Right forelimb (tissue), 1 donor: ENCODE data around the gene NEMP1.
"Not testable (repeated sequence)": the region's sequence is repeated elsewhere in the genome, so short reads cannot be mapped to it uniquely, and the experiment has no call there.

ENCODE experiments used
- DNase-seq: peaks from one replicate; pipeline ENCODE4 v3.0.0-alpha.2; 2018

NEMP1 gene, protein sequence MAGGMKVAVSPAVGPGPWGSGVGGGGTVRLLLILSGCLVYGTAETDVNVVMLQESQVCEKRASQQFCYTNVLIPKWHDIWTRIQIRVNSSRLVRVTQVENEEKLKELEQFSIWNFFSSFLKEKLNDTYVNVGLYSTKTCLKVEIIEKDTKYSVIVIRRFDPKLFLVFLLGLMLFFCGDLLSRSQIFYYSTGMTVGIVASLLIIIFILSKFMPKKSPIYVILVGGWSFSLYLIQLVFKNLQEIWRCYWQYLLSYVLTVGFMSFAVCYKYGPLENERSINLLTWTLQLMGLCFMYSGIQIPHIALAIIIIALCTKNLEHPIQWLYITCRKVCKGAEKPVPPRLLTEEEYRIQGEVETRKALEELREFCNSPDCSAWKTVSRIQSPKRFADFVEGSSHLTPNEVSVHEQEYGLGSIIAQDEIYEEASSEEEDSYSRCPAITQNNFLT

GRCh38 chr12:57078519-57079404 lies at the start of gene NEMP1:
Gene NEMP1 (minus strand): TSS chr12:57078791. CDS start chr12:57078745, 46 bp downstream.
- DNase-seq, result peak; percentile 94

DNA sequence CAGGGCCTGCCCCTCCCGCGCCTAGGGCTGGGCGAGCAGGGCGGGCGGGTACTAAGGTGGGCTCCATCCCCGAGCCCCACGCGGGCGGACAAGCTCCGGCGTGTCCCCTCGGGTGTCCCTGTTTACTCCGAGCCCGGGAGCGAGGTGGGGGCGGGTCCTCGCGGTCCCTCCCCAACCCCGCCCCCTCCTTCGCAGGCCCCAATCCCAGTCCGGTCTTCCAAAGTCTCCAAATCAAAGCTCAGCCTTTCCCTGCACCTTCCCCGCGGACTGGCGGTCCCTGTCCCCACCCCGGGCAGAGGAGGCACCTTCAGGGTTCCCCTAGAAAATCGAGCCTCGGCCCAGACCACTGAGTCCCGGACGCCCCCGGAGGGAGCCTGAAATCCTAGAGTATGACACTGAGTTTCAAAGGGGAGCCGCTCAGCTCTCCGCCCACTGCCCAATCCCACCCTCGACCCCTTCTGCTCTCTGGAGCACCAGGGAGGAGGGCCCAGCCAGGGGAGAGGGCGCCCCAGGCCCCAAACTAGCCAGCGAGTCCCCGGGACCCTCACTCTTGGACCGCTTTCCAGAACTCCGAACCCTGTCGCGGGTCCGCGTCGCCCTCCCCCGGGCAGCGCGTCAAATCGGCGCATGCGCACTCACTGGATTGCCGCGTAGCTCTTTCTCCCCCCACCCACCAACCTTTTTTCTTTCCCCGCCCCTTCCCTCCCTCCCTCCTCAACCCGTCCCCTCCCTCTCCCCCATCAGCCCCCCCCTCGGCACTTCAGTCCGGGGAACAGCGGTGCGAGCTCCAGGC lies 49.3 kb upstream of the NEMP1 start, which contains the start of gene LRP1:
LRP1 (plus strand) TSS at position 758 of the 793 bp plus-strand sequence. CDS start 482 bp downstream, outside the sequence.
- peak; percentile 94 for DNase-seq

DNA sequence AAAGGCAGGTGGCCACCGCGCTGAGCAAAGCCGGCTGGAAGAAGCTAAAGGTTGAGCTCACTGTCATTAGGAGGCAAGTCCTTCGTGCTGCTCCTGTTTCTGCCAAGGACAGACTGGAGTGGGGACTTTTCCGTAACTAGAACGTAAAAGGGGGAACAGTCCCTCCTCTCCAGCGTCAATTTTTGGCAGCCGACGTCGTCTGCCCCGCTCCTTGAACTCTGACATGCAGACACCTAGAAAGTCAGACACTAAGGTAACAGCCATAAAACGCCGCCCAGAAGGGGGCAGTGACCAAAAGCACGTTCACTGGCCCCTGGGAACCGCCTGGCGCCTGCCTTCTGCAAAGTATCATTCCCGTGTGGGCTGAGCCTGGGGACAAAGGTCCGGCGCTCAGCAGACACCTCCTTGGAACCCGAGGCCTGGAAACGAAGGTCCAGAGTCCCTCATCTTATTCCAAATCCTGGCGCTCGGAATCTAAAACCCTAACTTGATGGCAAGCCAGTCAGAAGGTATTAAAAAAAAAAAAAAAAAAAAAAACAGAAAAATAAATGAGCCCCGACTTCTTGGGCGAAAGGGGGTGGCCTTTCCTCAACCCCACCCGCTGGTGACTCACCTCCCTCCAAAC lies 48.6 kb upstream of the NEMP1 start:
- peak; percentile 64 for DNase-seq

DNA sequence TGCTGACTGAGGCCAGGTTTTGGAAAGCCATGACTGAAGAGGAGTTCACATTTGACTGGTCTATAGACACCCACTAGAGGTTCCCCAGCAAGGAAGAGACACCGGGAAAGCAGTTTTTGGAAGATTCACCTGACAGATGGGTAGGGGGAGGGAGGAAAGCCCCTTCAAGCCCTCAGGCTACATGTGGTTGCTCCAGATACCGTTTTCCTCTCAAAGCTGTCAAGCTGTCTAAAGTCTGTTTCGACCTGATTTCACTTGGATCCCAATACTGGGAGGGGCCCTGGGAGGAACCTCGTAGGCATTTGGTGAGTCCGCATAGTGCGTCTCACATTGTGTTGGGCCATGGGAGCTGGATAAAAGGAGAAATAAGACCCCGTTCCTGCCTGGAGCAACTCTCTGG lies 48.0 kb upstream of the NEMP1 start:
- no peak for DNase-seq

DNA sequence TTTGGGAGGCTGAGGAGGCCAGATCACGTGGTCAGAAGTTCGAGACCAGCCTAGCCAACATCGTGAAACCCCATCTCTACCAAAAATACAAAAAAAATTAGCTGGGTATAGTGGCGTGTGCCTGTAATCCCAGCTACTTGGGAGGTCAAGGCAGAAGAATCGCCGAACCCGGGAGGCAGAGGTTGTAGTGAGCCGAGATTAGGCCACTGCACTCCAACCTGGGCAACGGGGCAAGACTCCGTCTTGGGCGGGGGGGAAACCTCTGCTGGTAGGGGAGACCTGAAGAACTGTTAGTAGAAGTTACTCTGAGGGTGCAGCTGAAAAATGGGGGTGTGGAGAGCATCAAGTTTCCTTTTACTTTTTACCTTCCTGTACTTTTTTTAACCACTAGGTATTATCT lies 47.5 kb upstream of the NEMP1 start:
- no peak for DNase-seq

GRCh38 chr12:57124261-57124877 lies 45.8 kb upstream of the NEMP1 start:
- peak; percentile 82 for DNase-seq

DNA sequence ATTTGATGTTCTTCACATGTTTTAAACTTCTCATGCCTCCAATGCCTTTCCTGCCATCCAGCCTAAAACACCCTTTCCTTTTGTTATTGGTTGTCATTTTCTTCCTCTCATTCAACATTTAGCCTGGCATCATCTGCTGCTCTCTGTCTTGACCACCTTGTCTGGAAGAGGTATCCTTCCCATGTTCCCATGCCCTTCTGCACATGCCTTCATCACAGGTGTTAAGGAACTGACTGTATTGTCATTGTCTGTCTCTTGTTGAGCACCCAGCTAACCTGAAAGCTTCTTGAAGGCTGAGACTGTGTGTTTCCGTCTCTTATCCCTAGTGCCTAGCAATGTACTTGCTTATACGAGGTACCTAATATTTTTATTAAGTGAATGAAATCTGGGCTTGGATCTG lies 45.2 kb upstream of the NEMP1 start:
- DNase-seq, result no peak

DNA sequence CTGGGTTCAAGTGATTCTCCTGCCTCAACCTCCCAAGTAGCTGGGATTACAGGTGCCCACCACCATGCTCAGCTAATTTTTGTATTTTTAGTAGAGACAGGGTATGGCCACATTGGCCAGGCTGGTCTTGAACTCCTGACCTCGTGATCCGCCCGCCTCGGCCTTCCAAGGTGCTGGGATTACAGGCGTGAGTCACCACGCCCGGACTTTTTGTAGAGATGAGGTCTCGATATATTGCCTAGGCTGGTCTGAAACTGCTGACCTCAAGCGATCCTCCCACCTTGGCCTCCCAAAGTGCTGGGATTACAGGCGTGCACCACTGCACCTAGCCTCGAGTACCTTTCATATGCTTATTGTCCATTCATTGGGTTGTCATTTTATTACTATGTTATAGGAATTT lies 42.1 kb upstream of the NEMP1 start:
- not testable (repeated sequence) for DNase-seq

- DNase-seq, result no peak
Observed at GRCh38 chr12:57119294-57120085, 40.9 kb upstream of the NEMP1 start.

GRCh38 chr12:57118711-57119271 lies 40.2 kb upstream of the NEMP1 start:
- DNase-seq, result no peak

DNA sequence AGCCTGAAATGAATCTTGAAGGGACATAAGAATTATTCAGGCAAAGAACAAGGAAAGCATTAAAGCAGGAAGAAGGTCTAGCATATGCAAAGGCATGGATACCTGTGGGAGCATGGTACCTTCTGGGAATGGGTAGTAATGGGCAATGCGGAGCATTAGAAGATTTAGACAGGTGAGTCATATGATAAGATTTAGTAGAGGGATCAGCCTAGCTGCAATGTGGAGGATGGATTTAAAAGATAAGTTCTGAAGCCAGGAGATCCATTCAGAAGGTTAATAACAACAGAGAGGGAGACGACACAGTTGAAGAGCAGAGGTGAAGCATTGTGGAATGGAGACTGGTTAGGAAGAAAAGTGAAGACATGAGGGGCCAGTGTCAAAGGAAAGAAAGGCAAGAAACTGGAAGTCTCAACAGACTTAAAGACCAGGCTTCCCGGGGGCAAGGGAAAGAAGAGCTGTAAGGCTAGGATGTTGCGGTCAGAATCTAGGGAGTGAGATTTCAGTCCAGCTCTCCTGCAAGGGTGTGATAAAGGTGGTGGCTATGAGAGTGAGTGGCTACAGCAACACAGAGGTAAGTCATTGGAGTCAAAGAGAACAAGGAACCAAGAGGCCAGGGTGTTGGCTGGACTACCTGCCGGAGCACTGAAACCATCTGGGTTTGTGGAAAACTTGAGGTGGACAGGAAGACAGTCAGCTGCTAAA lies 38.1 kb upstream of the NEMP1 start:
- DNase-seq, result no peak

DNA sequence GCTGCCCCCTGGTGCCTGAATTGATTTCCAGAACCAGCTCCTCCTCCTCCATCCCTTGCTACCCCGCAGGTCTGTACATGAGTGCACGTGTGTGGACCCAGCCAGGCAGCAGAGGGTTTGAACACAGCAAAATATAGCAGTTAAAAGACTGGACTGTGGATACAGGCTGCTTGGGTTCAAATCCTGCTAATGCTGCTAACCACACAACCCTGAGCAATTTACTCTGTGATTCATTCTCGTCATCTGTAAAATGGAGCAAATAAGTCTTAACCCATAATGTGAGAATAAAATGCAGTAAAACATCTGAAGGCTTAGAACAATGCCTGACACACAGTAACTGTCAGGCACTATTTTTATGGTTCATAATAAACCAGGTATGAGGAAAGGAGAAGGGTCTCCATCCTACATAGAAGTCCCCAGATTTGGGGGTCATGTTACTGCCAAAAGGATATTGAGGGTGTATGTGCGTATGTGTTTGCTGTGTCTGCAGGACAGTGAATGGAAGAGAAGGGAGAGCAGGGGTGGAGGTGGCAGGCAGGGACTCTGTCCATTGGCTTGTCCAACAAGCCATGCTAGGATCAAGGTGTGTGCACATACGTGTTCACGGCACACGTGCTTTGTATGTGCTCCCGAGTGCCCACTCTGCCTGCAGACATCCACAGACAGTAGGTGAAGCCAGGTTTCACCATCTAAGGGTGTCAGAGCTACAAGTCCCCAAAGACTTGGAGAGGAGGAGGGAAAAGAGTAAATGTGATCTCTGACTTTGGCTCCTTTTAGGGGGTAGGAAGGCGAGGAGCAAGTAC lies 34.1 kb upstream of the NEMP1 start:
- peak; percentile 34 for DNase-seq

DNA sequence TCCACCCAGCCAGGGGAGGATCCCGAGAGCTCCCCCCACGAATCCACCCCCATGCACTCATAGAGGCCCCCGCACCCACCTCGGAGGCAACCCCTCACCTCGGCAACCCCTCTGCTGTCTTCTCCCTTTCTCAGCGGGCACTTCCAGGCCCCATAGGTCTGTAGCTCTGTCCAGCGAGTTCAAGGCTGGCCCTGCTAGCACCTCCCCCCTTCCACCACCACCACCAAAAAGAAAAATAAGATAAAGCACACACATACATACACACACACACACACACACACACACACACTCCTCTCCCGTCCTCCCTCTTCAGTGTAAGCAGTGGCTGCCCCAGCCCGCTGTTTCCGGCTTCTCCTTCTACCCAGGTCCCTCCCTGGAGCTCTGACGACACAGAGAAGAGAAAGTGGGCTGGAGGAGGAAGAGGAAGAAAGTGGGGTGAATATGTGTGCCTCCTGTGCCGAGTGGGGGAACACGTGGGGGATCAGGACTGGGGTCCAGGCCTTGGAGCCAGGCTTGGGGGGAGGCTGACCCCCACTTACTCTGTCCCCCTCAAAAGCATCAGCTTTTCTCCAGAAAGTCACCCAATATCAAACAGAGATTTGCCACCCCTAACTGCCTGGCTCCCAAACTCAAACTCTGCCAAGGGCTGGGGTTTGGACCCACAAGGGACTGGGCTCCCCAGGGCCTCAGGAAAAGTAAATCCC lies 32.6 kb upstream of the NEMP1 start, which contains the start of gene STAT6:
STAT6 (minus strand) TSS at position 332 of the 704 bp plus-strand sequence. CDS start 3,084 bp downstream, outside the sequence.
- peak; percentile 79 for DNase-seq

GRCh38 chr12:57110104-57111030 lies 31.8 kb upstream of the NEMP1 start:
- DNase-seq, result peak; percentile 69

DNA sequence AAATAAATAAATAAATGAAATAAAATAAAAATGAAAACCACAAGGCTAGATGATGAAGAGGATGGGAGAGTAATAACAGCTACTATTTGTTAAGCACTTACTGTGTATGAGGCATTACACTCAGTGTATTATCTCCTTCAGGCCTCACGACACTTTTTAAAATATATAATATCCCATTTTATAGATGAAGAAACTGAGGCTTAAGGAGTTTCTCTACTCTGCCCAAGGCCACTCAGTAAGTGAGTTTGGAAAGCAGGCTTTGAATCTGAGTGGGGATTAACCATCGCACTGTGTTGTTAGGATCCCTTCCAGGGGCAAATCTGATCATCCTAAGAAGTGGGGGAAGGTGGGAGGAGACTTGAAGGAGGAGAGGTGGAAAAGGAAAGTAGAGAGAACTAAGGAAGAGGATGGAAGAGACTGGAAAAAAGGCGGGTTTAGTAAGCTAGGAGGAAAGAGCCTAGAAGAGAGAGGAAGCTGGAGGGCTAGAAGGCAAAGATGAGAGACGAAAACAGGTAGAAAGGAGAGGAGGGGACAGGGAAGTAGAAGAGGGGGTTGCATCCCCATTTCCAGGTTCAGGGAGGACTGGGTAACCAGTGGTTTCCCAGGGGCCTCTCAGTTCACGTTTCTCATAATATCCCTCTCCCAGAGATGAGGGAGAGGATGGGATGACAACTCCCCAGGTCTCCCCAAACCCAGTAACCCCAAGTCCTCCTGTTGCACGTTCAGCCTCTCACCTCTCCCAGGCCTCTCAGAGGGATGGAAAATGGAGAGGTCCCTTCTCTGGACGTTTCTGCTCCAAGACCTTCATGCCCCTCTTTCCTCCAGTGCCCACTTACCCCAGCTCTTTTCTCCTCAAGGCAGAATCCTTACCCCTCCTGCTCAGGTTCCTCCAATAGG lies 30.9 kb upstream of the NEMP1 start:
- DNase-seq, result peak; percentile 39
